Neutrophil (primary cell): Measurements from ENCODE around the gene MVB12B.

Source experiments
- H3K27ac ChIP-seq: fragments of 200-600 bp; sonication (generic); 2 replicates; pipeline ENCODE4 v1.5.1; 2016; ENCODE audit warnings: mild to moderate bottlenecking, moderate library complexity
- H3K27me3 ChIP-seq: fragments of 200-600 bp; sonication (generic); 2 replicates; pipeline ENCODE4 v1.6.0; 2016; ENCODE audit warnings: mild to moderate bottlenecking
- H3K36me3 ChIP-seq: fragments of 200-600 bp; sonication (generic); 2 replicates; pipeline ENCODE4 v1.5.1; 2017
- H3K4me1 ChIP-seq, 2 experiments: fragments of 200-600 bp in 1 of 2; sonication (generic) in 1 of 2; 1 replicate in 1 of 2; 2 replicates in 1 of 2; pipeline versions ENCODE4 v1.5.1 to v1.6.1; 2013 to 2016; ENCODE audit warnings: low read depth in 1 of 2, low read length in 1 of 2, mild to moderate bottlenecking in 1 of 2, moderate library complexity in 1 of 2; ENCODE audit not compliant: control insufficient read depth in 1 of 2, insufficient read depth in 1 of 2
- H3K4me3 ChIP-seq, 2 experiments: fragments of 200-600 bp in 1 of 2; sonication (generic) in 1 of 2; 1 replicate in 1 of 2; 2 replicates in 1 of 2; pipeline ENCODE4 v1.5.1; 2013 to 2016; ENCODE audit warnings: low read depth in 1 of 2, low read length in 1 of 2, mild to moderate bottlenecking in 1 of 2, moderate library complexity in 1 of 2
- H3K9me3 ChIP-seq: fragments of 200-600 bp; sonication (generic); 2 replicates; pipeline ENCODE4 v1.5.1; 2016
- CTCF ChIP-seq: fragments of 200-600 bp; sonication (generic); IDR thresholded peaks from 2 replicates; pipeline ENCODE4 v1.5.1; 2016; ENCODE audit warnings: antibody characterized with exemption

The MVB12B gene

GRCh38 chr9:126406075-126406667 is 79.5 kb downstream of the MVB12B start:
- Histone ChIP-seq H3K27ac (no peak overlapping the region), H3K4me1 (peaks cover 13 to 18% of the 10 kb centered on the region in 2 experiments), H3K4me3 (no peak overlapping the region), H3K27me3 (no peaks in the 10 kb centered on the region), H3K36me3 (peaks cover 13% of the 10 kb centered on the region), H3K9me3 (no peaks in the 10 kb centered on the region)
- no peak for TF ChIP-seq CTCF

GRCh38 chr9:126407114-126407870 is 80.7 kb downstream of the MVB12B start:
- Histone ChIP-seq H3K4me1 (peaks cover 14 to 22% of the 10 kb centered on the region in 2 experiments), H3K27ac (no peak overlapping the region), H3K27me3 (no peaks in the 10 kb centered on the region), H3K9me3 (no peaks in the 10 kb centered on the region), H3K36me3 (peaks cover 13% of the 10 kb centered on the region), H3K4me3 (no peak overlapping the region)
- TF ChIP-seq CTCF: no peak

GRCh38 chr9:126408004-126408403 is 81.4 kb downstream of the MVB12B start:
- Histone ChIP-seq H3K27me3 (no peaks in the 10 kb centered on the region), H3K36me3 (peaks cover 13% of the 10 kb centered on the region), H3K9me3 (no peaks in the 10 kb centered on the region), H3K4me3 (no peak overlapping the region), H3K27ac (no peak overlapping the region), H3K4me1 (peaks cover 14 to 25% of the 10 kb centered on the region in 2 experiments)
- no peak for TF ChIP-seq CTCF

- TF ChIP-seq CTCF: no peak
- H3K36me3 ChIP-seq: peaks cover 8% of the 10 kb centered on the region
- no peak overlapping the region for H3K4me3 ChIP-seq
- H3K4me1 ChIP-seq: peaks cover 21 to 33% of the 10 kb centered on the region in 2 experiments
- H3K27ac ChIP-seq: no peak overlapping the region
- H3K9me3 ChIP-seq: no peaks in the 10 kb centered on the region
- H3K27me3 ChIP-seq: no peaks in the 10 kb centered on the region
These were observed 83.6 kb downstream of the MVB12B start for GRCh38 chr9:126410229-126410628.

- H3K36me3 ChIP-seq: peaks cover 10% of the 10 kb centered on the region
- peak overlapping the region; percentile 82 for H3K27ac ChIP-seq
- TF ChIP-seq CTCF: no peak
- no peaks in the 10 kb centered on the region for H3K27me3 ChIP-seq
- H3K4me1 ChIP-seq: peaks cover 21 to 33% of the 10 kb centered on the region in 2 experiments
- no peak overlapping the region for H3K4me3 ChIP-seq
- H3K9me3 ChIP-seq: no peaks in the 10 kb centered on the region
These were observed 84.8 kb downstream of the MVB12B start for GRCh38 chr9:126411225-126411947.
